Erythroblast (primary cell): Measurements from ENCODE around the gene SLC39A11.

Source experiments
- GATA1 ChIP-seq: IDR thresholded peaks from 2 replicates; pipeline ENCODE4 v1.6.1; 2011; ENCODE audit warnings: low read depth, mild to moderate bottlenecking, control low read depth, low read length, moderate library complexity
- POLR2A ChIP-seq: IDR thresholded peaks from 2 replicates; pipeline ENCODE4 v1.6.1; 2011; ENCODE audit warnings: mild to moderate bottlenecking, low read length

DNA sequence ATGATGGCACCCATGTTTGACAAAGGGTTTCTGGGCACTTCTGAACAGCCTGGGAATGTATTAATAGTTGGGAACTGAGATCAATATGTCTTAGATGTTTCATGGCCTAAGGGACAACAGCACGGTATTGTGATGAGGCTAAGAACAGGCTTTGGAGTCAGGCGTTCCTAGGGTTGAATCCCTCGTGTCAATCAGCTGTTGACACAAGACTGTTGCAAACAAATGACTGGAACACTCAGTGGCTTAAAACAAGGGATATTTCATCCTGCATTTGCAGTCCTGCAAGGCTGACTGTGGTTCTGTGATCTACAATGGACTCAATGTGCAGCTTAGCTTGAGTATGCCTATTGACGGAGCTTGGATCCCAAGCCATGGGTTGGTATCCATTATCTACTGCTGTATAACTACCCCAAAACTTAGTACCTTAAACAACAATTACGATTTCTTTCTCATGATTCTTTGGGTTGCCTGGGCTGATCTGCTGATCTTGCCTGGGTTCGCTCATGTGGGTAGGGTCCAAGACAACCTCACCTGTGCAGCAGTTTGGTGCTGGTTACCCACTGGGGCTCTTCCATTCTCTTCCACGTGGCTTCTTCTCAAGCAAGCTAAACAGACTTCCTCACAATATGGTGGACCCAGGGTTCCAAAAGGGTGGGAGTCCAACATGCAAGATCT, 472.4 kb downstream of the SLC39A11 start:
- TF ChIP-seq POLR2A: no peak
- TF ChIP-seq GATA1: no peak
